PC-3 (cell line): Measurements from ENCODE around the gene UMODL1.

Experiments
- EZH2phosphoT487 ChIP-seq: fragments of 300-600 bp; sonication (generic); IDR thresholded peaks from 2 replicates; pipeline ENCODE4 v1.6.1; 2018; ENCODE audit warnings: mild to moderate bottlenecking, antibody characterized with exemption, low read length, borderline replicate concordance
- TF ChIP-seq, protein P1 (sequence below): fragments of 300-600 bp; sonication (generic); conservative IDR thresholded peaks from 2 replicates; pipeline ENCODE4 v1.5.1; 2017; ENCODE audit warnings: antibody characterized with exemption, low read depth, mild to moderate bottlenecking, low read length

DNA sequence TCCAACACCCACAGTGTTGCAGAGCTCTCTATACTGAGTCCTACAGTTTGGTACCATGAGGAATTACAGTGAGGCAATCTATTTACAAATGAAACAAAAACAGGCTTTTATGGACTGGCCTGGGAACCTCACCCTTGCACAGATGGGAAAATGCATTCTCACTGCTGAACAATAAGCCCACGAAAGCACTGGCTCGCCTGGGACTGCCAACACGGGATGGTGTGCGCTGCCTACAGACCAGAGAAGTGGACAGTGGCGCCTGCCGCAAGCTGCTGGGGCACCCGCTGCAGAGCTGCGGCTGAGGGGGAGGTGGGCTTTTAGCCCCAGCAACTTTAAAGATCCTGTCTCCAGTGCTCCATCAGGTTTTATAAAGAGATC lies 119.4 kb downstream of the UMODL1 start:
- TF ChIP-seq, protein P1, sequence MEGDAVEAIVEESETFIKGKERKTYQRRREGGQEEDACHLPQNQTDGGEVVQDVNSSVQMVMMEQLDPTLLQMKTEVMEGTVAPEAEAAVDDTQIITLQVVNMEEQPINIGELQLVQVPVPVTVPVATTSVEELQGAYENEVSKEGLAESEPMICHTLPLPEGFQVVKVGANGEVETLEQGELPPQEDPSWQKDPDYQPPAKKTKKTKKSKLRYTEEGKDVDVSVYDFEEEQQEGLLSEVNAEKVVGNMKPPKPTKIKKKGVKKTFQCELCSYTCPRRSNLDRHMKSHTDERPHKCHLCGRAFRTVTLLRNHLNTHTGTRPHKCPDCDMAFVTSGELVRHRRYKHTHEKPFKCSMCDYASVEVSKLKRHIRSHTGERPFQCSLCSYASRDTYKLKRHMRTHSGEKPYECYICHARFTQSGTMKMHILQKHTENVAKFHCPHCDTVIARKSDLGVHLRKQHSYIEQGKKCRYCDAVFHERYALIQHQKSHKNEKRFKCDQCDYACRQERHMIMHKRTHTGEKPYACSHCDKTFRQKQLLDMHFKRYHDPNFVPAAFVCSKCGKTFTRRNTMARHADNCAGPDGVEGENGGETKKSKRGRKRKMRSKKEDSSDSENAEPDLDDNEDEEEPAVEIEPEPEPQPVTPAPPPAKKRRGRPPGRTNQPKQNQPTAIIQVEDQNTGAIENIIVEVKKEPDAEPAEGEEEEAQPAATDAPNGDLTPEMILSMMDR, result no peak
- no peak for TF ChIP-seq EZH2phosphoT487
